GM12878 (cell line): ENCODE measurements around the gene KYAT1. TPM values are rescaled to one million over a fixed set of nuclear protein-coding genes. Genes with fewer than 3 reads are reported as not detected.

Experiments used
- ATAC-seq: fragments of 200-7000 bp; cut with Tn5 transposase; 3 replicates; pipeline ENCODE4 v1.9.1; 2020; ENCODE audit warnings: mild to moderate bottlenecking, moderate library complexity
- BruUV-seq: library from RNA; stranded (reverse); fragments of 400-500 nt; replicated peaks from 2 replicates; lab custom pipeline; 2021; lab: Mats Ljungman, UMichigan
- CTCF ChIA-PET: fragments of 300-600 bp; sonication (Branson Sonifier 250); formaldehyde crosslinking; extraction: SDS; loops from one replicate; lab custom pipeline; 2021; ENCODE audit warnings: inconsistent platforms; lab: Yijun Ruan, JAX
- POLR2A ChIA-PET: fragments of 350-600 bp; formaldehyde crosslinking; extraction: SDS; loops from one replicate; lab custom pipeline; 2021; ENCODE audit warnings: inconsistent platforms; lab: Charles Lee
- RAD21 ChIA-PET: fragments of 300-600 bp; sonication (Branson Sonifier 250); formaldehyde crosslinking; loops from one replicate; lab custom pipeline; 2023; ENCODE audit warnings: antibody characterized with exemption; ENCODE audit not compliant: unreplicated experiment; lab: Charles Lee
- SMC1A ChIA-PET: fragments of 300-600 bp; sonication (Branson Sonifier 250); formaldehyde crosslinking; loops from one replicate; lab custom pipeline; 2023; ENCODE audit not compliant: unreplicated experiment, uncharacterized antibody; lab: Charles Lee
- DNase-seq: peaks from one replicate; pipeline ENCODE4 v3.0.0-alpha.2; 2011; ENCODE audit warnings: low read depth, low spot score
- FAIRE-seq: peaks from 3 replicates; lab custom pipeline; 2011; peaks lifted over from hg19 to GRCh38; lab: Jason Lieb, UNC
- H2AFZ ChIP-seq: 2 replicates; pipeline ENCODE4 v1.6.0; 2011; ENCODE audit warnings: low read depth, low read length, control low read depth; ENCODE audit not compliant: control insufficient read depth
- H3K27ac ChIP-seq: 2 replicates; pipeline ENCODE4 v1.5.1; 2011; ENCODE audit warnings: control low read depth; ENCODE audit not compliant: control insufficient read depth, insufficient read depth
- H3K27me3 ChIP-seq, 2 experiments: replicated peaks in 1 of 2; 2 replicates each; pipeline versions ENCODE4 v1.6.0 to v1.6.1; 2011; ENCODE audit warnings: low read length in 1 of 2; ENCODE audit not compliant: control insufficient read depth in 2 of 2, insufficient read depth in 2 of 2
- H3K36me3 ChIP-seq, 2 experiments: 2 replicates each; pipeline ENCODE4 v1.5.1; 2011; ENCODE audit warnings: low read length in 1 of 2; ENCODE audit not compliant: control insufficient read depth in 2 of 2, insufficient read depth in 2 of 2
- H3K4me1 ChIP-seq: 2 replicates; pipeline ENCODE4 v1.6.1; 2011; ENCODE audit warnings: mild to moderate bottlenecking, low read length, moderate library complexity, mixed read lengths; ENCODE audit not compliant: control insufficient read depth, insufficient read depth
- H3K4me2 ChIP-seq: 2 replicates; pipeline ENCODE4 v1.6.0; 2011; ENCODE audit warnings: control low read depth; ENCODE audit not compliant: control insufficient read depth, insufficient read depth
- H3K4me3 ChIP-seq: fragments of 200-600 bp; sonication (generic); 2 replicates; pipeline ENCODE4 v1.5.1; 2016
- H3K79me2 ChIP-seq: 2 replicates; pipeline ENCODE4 v1.6.0; 2011; ENCODE audit warnings: low read length; ENCODE audit not compliant: control insufficient read depth, insufficient read depth
- H3K9ac ChIP-seq: 2 replicates; pipeline ENCODE4 v1.8.0; 2011; ENCODE audit warnings: low read length, control low read depth, mixed read lengths; ENCODE audit not compliant: control insufficient read depth, insufficient read depth
- H3K9me3 ChIP-seq: replicated peaks from 3 replicates; pipeline ENCODE4 v1.5.1; 2011; ENCODE audit warnings: mild to moderate bottlenecking, low read length; ENCODE audit not compliant: control insufficient read depth, insufficient read depth
- H4K20me1 ChIP-seq: 2 replicates; pipeline ENCODE4 v1.6.0; 2011; ENCODE audit not compliant: control insufficient read depth, insufficient read depth
- DPF2 ChIP-seq: fragments of 450-650 bp; IDR thresholded peaks from 2 replicates; pipeline ENCODE4 v1.6.1; 2017; ENCODE audit warnings: mild to moderate bottlenecking
- HSF1 ChIP-seq: fragments of 150-350 bp; IDR thresholded peaks from 2 replicates; pipeline ENCODE4 v1.6.1; 2014; ENCODE audit warnings: mild to moderate bottlenecking, low read depth, low read length
- SKIL ChIP-seq: fragments of 450-650 bp; IDR thresholded peaks from 2 replicates; pipeline ENCODE4 v1.6.1; 2017; ENCODE audit warnings: mild to moderate bottlenecking, low read depth, inconsistent platforms; ENCODE audit not compliant: poor library complexity, severe bottlenecking
- SPI1 ChIP-seq: IDR thresholded peaks from 2 replicates; pipeline ENCODE4 v1.6.1; 2011; ENCODE audit warnings: low read depth, mild to moderate bottlenecking, low read length, moderate library complexity, borderline replicate concordance; ENCODE audit not compliant: insufficient read depth
- ZBTB33 ChIP-seq: fragments of 450-650 bp; IDR thresholded peaks from 2 replicates; pipeline ENCODE4 v1.6.1; 2017; ENCODE audit warnings: mild to moderate bottlenecking
- WGBS: methylation state at CpG from one replicate; pipeline ENCODE4 v1.1.6; 2016; ENCODE audit warnings: low lambda C conversion rate; ENCODE audit not compliant: insufficient replicate concordance, insufficient coverage; ENCODE audit errors: missing lambda C conversion rate; 5-methylcytosine and 5-hydroxymethylcytosine counted together
- in situ Hi-C: fragments of 300-500 bp; cut with MboI; formaldehyde crosslinking; loops from 9 replicates; pipeline ENCODE4 v1.14.3; 2018; ENCODE audit warnings: mixed read lengths
- intact Hi-C: fragments of 100-400 bp; cut with micrococcal nuclease; formaldehyde crosslinking; loops from one replicate; pipeline ENCODE4 v1.14.2; 2022; ENCODE audit not compliant: unreplicated experiment
- polyA plus RNA-seq, 11 experiments: library from polyadenylated mRNA; depleted of rRNA in 4 of 11; unstranded in 6 of 11; stranded (reverse) in 5 of 11; fragments of >200 nt; fragmentation: Nextera tagmentation in 4 of 11; fragmentation: Illumina TruSeq in 1 of 11; extraction: Ambion mirVana in 4 of 11; extraction: Trizol in 1 of 11; gene quantifications; 1 replicate in 1 of 11; 2 replicates in 10 of 11; pipeline versions ENCODE4 v1.2.1 to v1.2.3, GENCODE V29; 2011 to 2016; ENCODE audit warnings: inconsistent platforms in 2 of 11, missing spikeins in 2 of 11, low read depth in 1 of 11
- total RNA-seq, 4 experiments: library from RNA; depleted of rRNA in 3 of 4; stranded (reverse); fragments of >200 nt in 3 of 4; fragmentation: Illumina TruSeq in 1 of 4; extraction: Trizol in 1 of 4; gene quantifications; 2 replicates each; pipeline versions ENCODE4 v1.2.1 to v1.2.3, GENCODE V29; 2013 to 2021

The KYAT1 gene
- total and polyA plus RNA-seq, 10 of the 15 experiments (the other 5 are each of a cell fraction or from before 2014, with no cell fraction given), result 5.8 to 15.7 (median 11.4) TPM

GRCh38 chr9:128903871-128904620 lies 22.3 kb upstream of the KYAT1 start:
- ChIA-PET CTCF (no interaction called here), RAD21 (no interaction called here), SMC1A (interaction anchor here (0.6 kb wide), 1 partner anchor 300 kb away, joined by 3 read pairs; no protein-coding TSS in a partner anchor), POLR2A (no interaction called here)
- intact Hi-C loops (no loop called here), in situ Hi-C loops (no loop called here)
- 92% methylated on average over 10 of the region's 10 CpGs for WGBS
- DNase-seq, result no peak
- no peak overlapping the region for H3K4me3 ChIP-seq
- H3K9ac ChIP-seq, result no peak overlapping the region
- no peaks in the 10 kb centered on the region for H3K9me3 ChIP-seq
- no peak for ATAC-seq
- no peaks in the 10 kb centered on the region for H4K20me1 ChIP-seq
- FAIRE-seq, result no peak
- no peak overlapping the region for H3K27ac ChIP-seq
- H3K79me2 ChIP-seq, result no peaks in the 10 kb centered on the region
- H3K4me1 ChIP-seq, result peaks cover 30% of the 10 kb centered on the region
- BruUV-seq, result no TSS peak
- no peak for TF ChIP-seq DPF2
- TF ChIP-seq HSF1, result no peak
- TF ChIP-seq SPI1, result no peak
- TF ChIP-seq SKIL, result no peak
- TF ChIP-seq ZBTB33, result no peak
- H3K27me3 ChIP-seq, result no peaks in the 10 kb centered on the region
- H3K4me2 ChIP-seq, result no peak overlapping the region
- peaks cover 8 to 17% of the 10 kb centered on the region in 2 experiments; a peak in 3 of 4 replicates for H3K36me3 ChIP-seq
- H2AFZ ChIP-seq, result no peak overlapping the region
